Breast epithelium (tissue), 3 donors: Measurements from ENCODE around the gene SRPK3.

Source experiments
- CTCF ChIP-seq, 3 donors: fragments of 450-650 bp; IDR thresholded peaks; one replicate each; pipeline ENCODE4 v1.5.1; 2016 to 2017; ENCODE audit warnings: antibody characterized with exemption in 3 of 3, mild to moderate bottlenecking in 3 of 3, moderate library complexity in 3 of 3
- POLR2A ChIP-seq: fragments of 450-650 bp; IDR thresholded peaks from one replicate; pipeline ENCODE4 v1.6.1; 2016; ENCODE audit warnings: antibody characterized with exemption, mild to moderate bottlenecking, moderate library complexity

GRCh38 chrX:153778181-153778580 lies 2.7 kb upstream of the SRPK3 start:
- no peak for TF ChIP-seq POLR2A
- TF ChIP-seq CTCF (IDR thresholded peaks at IDR 0.05), result no peak
